HCT116 (cell line): ENCODE results near the gene RNF212. TPM values are rescaled to one million over a fixed set of nuclear protein-coding genes. Genes with fewer than 3 reads are reported as not detected.

Experiments used
- ATAC-seq: fragments of 200-7000 bp; cut with Tn5 transposase; 2 replicates; pipeline ENCODE4 v1.9.1; 2020; ENCODE audit warnings: mild to moderate bottlenecking, moderate library complexity
- BruUV-seq: library from RNA; stranded (reverse); fragments of 400-500 nt; replicated peaks from 2 replicates; lab custom pipeline; 2021; lab: Mats Ljungman, UMichigan
- CTCF ChIA-PET: fragments of 300-600 bp; sonication (Branson Sonifier 250); formaldehyde crosslinking; loops from one replicate; lab custom pipeline; 2021; ENCODE audit warnings: antibody characterized with exemption; lab: Charles Lee
- POLR2A ChIA-PET: fragments of 300-600, 350-600 bp; sonication (Branson Sonifier 250); formaldehyde crosslinking; loops from one replicate; lab custom pipeline; 2021; ENCODE audit warnings: antibody characterized with exemption; lab: Charles Lee
- RAD21 ChIA-PET, 2 experiments: fragments of 300-600 bp; sonication (Branson Sonifier 250); formaldehyde crosslinking; loops; one replicate each; lab custom pipeline; 2023; ENCODE audit warnings: low total read pairs in 2 of 2; ENCODE audit not compliant: uncharacterized antibody in 2 of 2, unreplicated experiment in 2 of 2, low non-redundant PET in 1 of 2; lab: Charles Lee
- DNase-seq: peaks from one replicate; pipeline ENCODE4 v3.0.0-alpha.2; 2010; ENCODE audit warnings: low read depth, low spot score
- H2AFZ ChIP-seq: fragments of 200-600 bp; shearing (Covaris generic), sonication (generic); 2 replicates; pipeline ENCODE4 v1.6.1; 2017; ENCODE audit warnings: low read depth, mixed run types, mixed read lengths, antibody characterized with exemption, low read length; ENCODE audit not compliant: poor library complexity, severe bottlenecking
- H3K27ac ChIP-seq: 2 replicates; pipeline ENCODE4 v1.5.1; 2012; ENCODE audit warnings: low read depth, low read length
- H3K27me3 ChIP-seq: fragments of 200-600 bp; sonication (generic); 2 replicates; pipeline ENCODE4 v1.6.1; 2016; ENCODE audit warnings: mixed run types, low read length, mixed read lengths; ENCODE audit not compliant: insufficient read depth
- H3K36me3 ChIP-seq, 2 experiments: fragments of 200-500 bp in 1 of 2; fragments of 200-600 bp in 1 of 2; sonication (Bioruptor generic) in 1 of 2; sonication (generic) in 1 of 2; 2 replicates each; pipeline versions ENCODE4 v1.5.1 to v1.6.1; 2014 to 2016; ENCODE audit warnings: low read length in 2 of 2, inconsistent platforms in 1 of 2, mixed read lengths in 1 of 2, mixed run types in 1 of 2; ENCODE audit not compliant: insufficient read depth in 2 of 2, control insufficient read depth in 1 of 2
- H3K4me1 ChIP-seq, 2 experiments: fragments of 200-600 bp in 1 of 2; sonication (generic) in 1 of 2; 2 replicates each; pipeline versions ENCODE4 v1.5.1 to v1.6.1; 2012 to 2017; ENCODE audit warnings: low read length in 2 of 2, inconsistent platforms in 1 of 2, mild to moderate bottlenecking in 1 of 2, mixed read lengths in 1 of 2, mixed run types in 1 of 2, moderate library complexity in 1 of 2; ENCODE audit not compliant: insufficient read depth in 2 of 2, control insufficient read depth in 1 of 2
- H3K4me2 ChIP-seq: fragments of 200-600 bp; sonication (generic); 2 replicates; pipeline ENCODE4 v1.6.1; 2017; ENCODE audit warnings: mixed run types, low read length, mixed read lengths
- H3K4me3 ChIP-seq, 2 experiments: fragments of 200-600 bp in 1 of 2; sonication (generic) in 1 of 2; replicated peaks in 1 of 2; 2 replicates each; pipeline ENCODE4 v1.5.1; 2011 to 2016; ENCODE audit warnings: low read length in 2 of 2, control low read depth in 1 of 2, low read depth in 1 of 2, mild to moderate bottlenecking in 1 of 2, mixed read lengths in 1 of 2, mixed run types in 1 of 2
- H3K79me2 ChIP-seq: fragments of 200-600 bp; sonication (generic); 2 replicates; pipeline ENCODE4 v1.6.1; 2017; ENCODE audit warnings: mild to moderate bottlenecking, mixed run types, low read length, moderate library complexity, mixed read lengths; ENCODE audit not compliant: insufficient read depth
- H3K9ac ChIP-seq: fragments of 200-600 bp; sonication (generic); 2 replicates; pipeline ENCODE4 v1.6.1; 2016; ENCODE audit warnings: low read length, mixed read lengths
- H3K9me2 ChIP-seq: fragments of 200-600 bp; sonication (generic), shearing (Covaris generic); 2 replicates; pipeline ENCODE4 v1.6.1; 2017; ENCODE audit warnings: mixed run types, mild to moderate bottlenecking, moderate library complexity; ENCODE audit not compliant: insufficient read depth
- H3K9me3 ChIP-seq, 2 experiments: fragments of 200-500 bp in 1 of 2; fragments of 200-600 bp in 1 of 2; sonication (Bioruptor generic) in 1 of 2; sonication (generic) in 1 of 2; 2 replicates each; pipeline ENCODE4 v1.6.1; 2014 to 2017; ENCODE audit warnings: low read length in 2 of 2, mixed read lengths in 2 of 2, inconsistent platforms in 1 of 2, low read depth in 1 of 2, mild to moderate bottlenecking in 1 of 2, mixed run types in 1 of 2, moderate library complexity in 1 of 2; ENCODE audit not compliant: control insufficient read depth in 1 of 2, insufficient read depth in 1 of 2
- H4K20me1 ChIP-seq: fragments of 200-600 bp; sonication (generic), shearing (Covaris generic); 2 replicates; pipeline ENCODE4 v1.6.1; 2017; ENCODE audit warnings: mixed run types, mild to moderate bottlenecking, moderate library complexity; ENCODE audit not compliant: insufficient read depth
- ATF3 ChIP-seq: IDR thresholded peaks from 2 replicates; pipeline ENCODE4 v1.6.1; 2012
- CBX3 ChIP-seq: IDR thresholded peaks from 2 replicates; pipeline ENCODE4 v1.6.1; 2012; ENCODE audit warnings: low read depth
- FOSL1 ChIP-seq: IDR thresholded peaks from 2 replicates; pipeline ENCODE4 v1.6.1; 2012; ENCODE audit warnings: low read depth
- POLR2AphosphoS5 ChIP-seq: IDR thresholded peaks from 2 replicates; pipeline ENCODE4 v1.6.1; 2011; ENCODE audit warnings: mild to moderate bottlenecking, low read depth, low read length, moderate library complexity
- TCF7L2 ChIP-seq: IDR thresholded peaks from 2 replicates; pipeline ENCODE4 v1.7.0; 2011; ENCODE audit warnings: borderline replicate concordance, inconsistent platforms; ENCODE audit not compliant: insufficient read depth, insufficient read length; ENCODE audit errors: extremely low read depth
- ZBTB33 ChIP-seq: IDR thresholded peaks from 2 replicates; pipeline ENCODE4 v1.6.1; 2011; ENCODE audit warnings: mild to moderate bottlenecking, low read length, moderate library complexity; ENCODE audit not compliant: insufficient replicate concordance; ENCODE audit errors: extremely low read depth
- intact Hi-C: fragments of 100-400 bp; cut with micrococcal nuclease; formaldehyde crosslinking; loops from 2 replicates; pipeline ENCODE4 v1.10.0; 2022
- total RNA-seq: library from RNA; stranded (reverse); gene quantifications from one replicate; pipeline ENCODE4 v1.2.1, GENCODE V29; 2021; ENCODE audit not compliant: unreplicated experiment

RNF212 gene
- total RNA-seq, 1 experiment from 2014 or later: not detected

GRCh38 chr4:1047976-1048772 is 65.2 kb downstream of the RNF212 start:
- H3K9me3 ChIP-seq: no peaks in the 10 kb centered on the region
- H3K9me2 ChIP-seq: no peaks in the 10 kb centered on the region
- H4K20me1 ChIP-seq: no peaks in the 10 kb centered on the region
- H3K9ac ChIP-seq: no peak overlapping the region
- no peaks in the 10 kb centered on the region for H3K36me3 ChIP-seq
- intact Hi-C loops: no loop called here
- no TSS peak for BruUV-seq
- H2AFZ ChIP-seq: no peak overlapping the region
- DNase-seq (no peak), ATAC-seq (no peak)
- H3K4me1 ChIP-seq: peaks cover 23 to 38% of the 10 kb centered on the region in 2 experiments
- no peak overlapping the region for H3K4me2 ChIP-seq
- POLR2A ChIA-PET: no interaction called here
- CTCF ChIA-PET: interaction anchor here (1.1 kb wide), 1 partner anchor 61 kb away, joined by 3 read pairs; no protein-coding TSS in a partner anchor
- RAD21 ChIA-PET: no interaction called here
- no peak overlapping the region for H3K4me3 ChIP-seq
- TF ChIP-seq POLR2AphosphoS5 (no peak), TCF7L2 (no peak), ZBTB33 (no peak), CBX3 (no peak), FOSL1 (no peak), ATF3 (no peak)
- peaks cover 4% of the 10 kb centered on the region for H3K27me3 ChIP-seq
- no peak overlapping the region for H3K27ac ChIP-seq
- H3K79me2 ChIP-seq: no peaks in the 10 kb centered on the region
